KMS-11 (cell line): ENCODE measurements around the gene KRTAP2-3.

Experiments
- H2AFZ ChIP-seq: fragments of 200-600 bp; sonication (generic); 2 replicates; pipeline ENCODE4 v1.6.1; 2016; ENCODE audit warnings: antibody characterized with exemption, mixed run types, low read depth
- H3K27ac ChIP-seq: fragments of 200-600 bp; sonication (generic); 2 replicates; pipeline ENCODE4 v1.6.1; 2016; ENCODE audit warnings: mild to moderate bottlenecking, mixed run types
- H3K27me3 ChIP-seq: fragments of 200-600 bp; sonication (generic); 2 replicates; pipeline ENCODE4 v1.6.1; 2017; ENCODE audit warnings: mild to moderate bottlenecking, low read depth, mixed run types, moderate library complexity; ENCODE audit not compliant: insufficient read depth
- H3K36me3 ChIP-seq: fragments of 200-600 bp; sonication (generic); 2 replicates; pipeline ENCODE4 v1.6.1; 2017; ENCODE audit warnings: mild to moderate bottlenecking, mixed run types; ENCODE audit not compliant: insufficient read depth
- H3K4me1 ChIP-seq: fragments of 200-600 bp; sonication (generic); 2 replicates; pipeline ENCODE4 v1.6.1; 2016; ENCODE audit warnings: mild to moderate bottlenecking, low read depth, mixed run types; ENCODE audit not compliant: poor library complexity, severe bottlenecking
- H3K4me2 ChIP-seq: fragments of 200-600 bp; sonication (generic); 2 replicates; pipeline ENCODE4 v1.7.0; 2016; ENCODE audit warnings: mild to moderate bottlenecking, mixed run types
- H3K4me3 ChIP-seq: fragments of 200-600 bp; sonication (generic); IDR thresholded peaks from 2 replicates; pipeline ENCODE4 v1.6.1; 2017; ENCODE audit warnings: low read depth, low read length, mixed read lengths; ENCODE audit not compliant: insufficient read depth
- H3K79me2 ChIP-seq: fragments of 200-600 bp; sonication (generic); 2 replicates; pipeline ENCODE4 v1.6.1; 2016; ENCODE audit warnings: low read depth, mixed run types; ENCODE audit not compliant: insufficient read depth
- H3K9ac ChIP-seq: fragments of 200-600 bp; sonication (generic); 2 replicates; pipeline ENCODE4 v1.6.1; 2016; ENCODE audit warnings: mild to moderate bottlenecking, mixed run types
- H4K20me1 ChIP-seq: fragments of 200-600 bp; sonication (generic); 2 replicates; pipeline ENCODE4 v1.6.1; 2016; ENCODE audit warnings: mild to moderate bottlenecking, mixed run types; ENCODE audit not compliant: insufficient read depth
- CTCF ChIP-seq: fragments of 200-600 bp; sonication (generic); conservative IDR thresholded peaks from 2 replicates; pipeline ENCODE4 v1.6.1; 2017; ENCODE audit warnings: low read depth, mild to moderate bottlenecking, antibody characterized with exemption, low read length, moderate library complexity, mixed read lengths

KRTAP2-3 gene

DNA sequence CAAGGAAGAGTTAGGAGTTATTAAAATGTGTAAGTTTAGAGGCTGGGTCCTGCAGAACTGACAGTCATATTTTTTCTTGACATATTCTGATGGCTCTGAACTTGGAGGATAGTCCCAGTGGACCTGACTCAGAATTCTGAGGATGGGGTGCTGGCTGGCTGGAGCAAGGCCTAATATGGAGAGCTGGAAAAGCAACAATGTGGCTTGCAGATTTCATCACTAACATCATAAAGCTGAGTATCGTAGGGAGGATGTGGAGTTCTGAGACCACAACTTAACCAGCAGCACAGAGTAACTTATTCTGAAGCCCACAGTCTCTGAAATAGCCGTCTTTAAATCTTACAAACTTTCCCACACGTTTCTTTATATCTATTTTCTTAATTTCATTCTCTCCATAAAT lies 35.2 kb downstream of the KRTAP2-3 start:
- no peaks in the 10 kb centered on the region for H3K4me1 ChIP-seq
- no peak overlapping the region for H3K4me3 ChIP-seq
- H3K36me3 ChIP-seq = no peaks in the 10 kb centered on the region
- H3K4me2 ChIP-seq = no peak overlapping the region
- H3K27ac ChIP-seq = no peak overlapping the region
- H3K9ac ChIP-seq = no peak overlapping the region
- H3K27me3 ChIP-seq = no peaks in the 10 kb centered on the region
- no peaks in the 10 kb centered on the region for H4K20me1 ChIP-seq
- H2AFZ ChIP-seq = no peak overlapping the region
- H3K79me2 ChIP-seq = no peaks in the 10 kb centered on the region
- no peak for TF ChIP-seq CTCF

GRCh38 chr17:41020336-41020735 lies 39.6 kb downstream of the KRTAP2-3 start:
- H3K79me2 ChIP-seq = no peaks in the 10 kb centered on the region
- no peak overlapping the region for H3K9ac ChIP-seq
- no peak overlapping the region for H3K27ac ChIP-seq
- TF ChIP-seq CTCF = no peak
- no peak overlapping the region for H3K4me3 ChIP-seq
- no peaks in the 10 kb centered on the region for H4K20me1 ChIP-seq
- no peaks in the 10 kb centered on the region for H3K36me3 ChIP-seq
- H3K27me3 ChIP-seq = no peaks in the 10 kb centered on the region
- no peak overlapping the region for H2AFZ ChIP-seq
- H3K4me1 ChIP-seq = no peaks in the 10 kb centered on the region
- H3K4me2 ChIP-seq = no peak overlapping the region

DNA sequence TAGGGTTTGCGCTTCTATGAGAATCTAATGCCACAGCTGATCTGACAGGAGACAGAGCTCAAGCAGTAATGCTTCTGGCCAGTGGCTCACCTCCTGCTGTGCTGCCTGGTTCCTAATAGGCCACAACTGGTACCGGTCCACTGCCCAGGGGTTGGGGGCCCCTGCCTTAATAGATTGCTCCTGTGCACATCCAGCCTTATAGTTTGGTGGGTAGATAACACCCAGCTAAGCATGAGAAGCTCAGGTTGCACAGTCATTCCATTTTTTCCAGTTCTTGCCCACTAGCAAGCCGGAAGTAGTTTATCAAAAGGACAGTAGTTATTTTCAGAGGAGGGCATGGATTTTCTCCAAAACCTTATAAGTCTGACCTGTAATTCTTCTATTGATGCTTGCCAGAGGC lies 40.5 kb downstream of the KRTAP2-3 start:
- Histone ChIP-seq H2AFZ (no peak overlapping the region), H3K4me2 (no peak overlapping the region)

DNA sequence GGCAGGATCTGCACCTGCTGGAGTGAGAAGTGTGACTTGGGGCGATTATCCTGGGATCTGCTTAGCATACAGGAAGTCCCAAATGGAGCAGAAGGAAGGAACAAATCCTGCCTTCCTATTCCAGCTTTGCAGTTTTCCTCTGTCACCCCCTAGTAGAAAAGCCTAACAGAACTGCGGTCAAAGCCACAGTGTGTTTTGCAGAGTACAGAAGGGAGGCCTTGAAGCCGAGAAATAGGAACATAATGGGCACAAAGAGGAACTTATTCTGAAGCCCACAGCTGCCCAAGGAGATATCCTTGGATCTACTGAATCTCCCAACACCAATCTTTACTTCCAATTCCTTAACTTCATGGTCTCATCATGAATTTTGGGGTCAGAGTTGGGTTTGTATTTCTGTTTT lies 41.4 kb downstream of the KRTAP2-3 start:
- TF ChIP-seq CTCF = no peak
- Histone ChIP-seq H3K4me3 (no peak overlapping the region), H3K9ac (no peak overlapping the region), H3K36me3 (no peaks in the 10 kb centered on the region), H3K4me1 (no peaks in the 10 kb centered on the region), H3K27me3 (no peaks in the 10 kb centered on the region), H3K4me2 (no peak overlapping the region), H3K27ac (no peak overlapping the region), H2AFZ (no peak overlapping the region), H3K79me2 (no peaks in the 10 kb centered on the region), H4K20me1 (no peaks in the 10 kb centered on the region)

More for the DNA sequence above, 40.5 kb downstream of the KRTAP2-3 start:
- H3K36me3 ChIP-seq = no peaks in the 10 kb centered on the region
- H3K27me3 ChIP-seq = no peaks in the 10 kb centered on the region
- no peak overlapping the region for H3K9ac ChIP-seq
- H4K20me1 ChIP-seq = no peaks in the 10 kb centered on the region
- H3K4me3 ChIP-seq = no peak overlapping the region
- H3K79me2 ChIP-seq = no peaks in the 10 kb centered on the region
- H3K27ac ChIP-seq = no peak overlapping the region
- no peaks in the 10 kb centered on the region for H3K4me1 ChIP-seq
- TF ChIP-seq CTCF = no peak
